Measurements from ENCODE around the gene OR52K1. TPM values are rescaled to one million over a fixed set of nuclear protein-coding genes. Genes with fewer than 3 reads are reported as not detected.
"Not testable (repeated sequence)": the region's sequence is repeated elsewhere in the genome, so short reads cannot be mapped to it uniquely, and the experiment has no call there.

OR52K1 gene
- total RNA-seq, 1 donor from 2014 or later: not detected

GRCh38 chr11:4491405-4491804, 9.0 kb downstream of the OR52K1 start:
- not testable (repeated sequence) for DNase-seq (ENCODE audit: low read depth, low spot score)

DNA sequence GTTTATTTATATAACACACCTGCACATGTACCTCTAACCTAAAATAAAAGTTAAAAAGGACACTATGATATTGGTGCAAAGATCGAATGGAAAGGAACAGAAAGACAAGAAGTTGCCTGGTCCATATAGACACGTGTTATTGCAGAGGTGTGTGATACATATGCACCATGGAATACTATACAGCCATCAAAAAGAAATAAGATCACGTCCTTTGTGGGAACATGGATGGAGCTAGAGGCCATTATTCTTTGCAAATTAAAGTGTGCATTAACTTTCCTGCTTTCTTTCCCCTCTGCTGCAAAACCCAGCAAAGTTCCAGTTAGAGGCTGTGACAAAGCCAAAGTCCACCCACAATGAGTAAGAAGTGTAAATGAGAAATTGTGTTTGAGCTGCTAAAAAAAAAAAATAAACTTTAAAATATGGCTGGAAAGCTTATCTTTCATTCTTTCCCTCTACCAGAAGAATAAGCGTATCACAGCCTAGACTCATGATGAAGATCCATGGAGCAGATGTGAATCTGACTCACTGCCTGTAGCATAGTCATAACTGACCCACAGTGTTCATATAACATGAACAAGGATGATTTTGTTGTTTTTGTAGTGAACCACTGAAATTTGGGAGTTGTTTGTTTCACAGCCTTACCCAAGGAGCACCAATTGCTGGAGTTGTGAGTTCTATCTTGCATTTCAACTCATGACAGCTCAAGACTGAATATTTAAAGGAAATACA, 9.6 kb downstream of the OR52K1 start:
- no peak for DNase-seq (ENCODE audit: low read depth, low spot score)

GRCh38 chr11:4493480-4493818, 11.0 kb downstream of the OR52K1 start:
- DNase-seq (ENCODE audit: low read depth, low spot score): no peak

DNA sequence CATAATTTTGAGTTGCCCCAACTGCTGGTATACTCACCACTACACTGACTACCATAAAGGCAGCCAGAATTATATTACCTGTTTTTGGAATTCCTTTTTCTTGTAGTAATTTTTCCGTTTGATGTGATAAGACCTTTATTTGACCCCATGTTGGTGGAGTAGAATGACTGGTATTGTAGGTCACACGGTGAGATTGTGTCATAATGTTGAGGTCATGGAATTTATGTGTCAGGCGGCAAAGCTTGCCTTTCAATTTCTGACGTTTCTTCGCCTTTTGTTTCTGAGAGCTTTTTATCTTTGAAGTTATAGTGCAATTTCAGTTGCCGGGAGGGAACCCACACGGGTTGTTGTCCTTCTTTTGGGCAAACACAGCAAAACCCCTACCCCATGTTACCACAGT, 13.0 kb downstream of the OR52K1 start:
- no peak for DNase-seq (ENCODE audit: low read depth, low spot score)

- no peak for DNase-seq (ENCODE audit: low read depth, low spot score)
Measured at GRCh38 chr11:4495986-4496385, 13.5 kb downstream of the OR52K1 start.

- no peak for DNase-seq (ENCODE audit: low read depth, low spot score)
Measured at GRCh38 chr11:4496557-4497248, 14.3 kb downstream of the OR52K1 start.

DNA sequence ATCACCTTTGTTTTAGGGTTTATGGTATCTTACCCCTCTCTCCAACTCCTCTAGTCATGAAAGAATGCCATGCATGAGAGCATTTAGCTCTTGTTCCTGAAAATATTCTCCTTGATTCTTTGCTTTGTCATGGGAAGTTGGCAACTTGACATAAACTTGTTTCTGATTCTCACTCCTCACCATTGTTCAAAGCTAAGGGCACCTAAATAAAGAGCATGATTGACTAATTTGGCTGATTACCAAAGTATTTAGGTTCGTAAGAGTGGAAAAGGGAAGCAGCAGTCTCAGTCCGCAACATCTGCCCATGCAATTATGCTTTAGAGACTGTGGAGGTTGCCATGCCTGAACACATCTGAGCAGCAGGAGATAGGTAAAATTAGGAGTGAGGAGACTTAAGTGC, 26.4 kb downstream of the OR52K1 start:
- DNase-seq (ENCODE audit: low read depth, low spot score): no peak

DNA sequence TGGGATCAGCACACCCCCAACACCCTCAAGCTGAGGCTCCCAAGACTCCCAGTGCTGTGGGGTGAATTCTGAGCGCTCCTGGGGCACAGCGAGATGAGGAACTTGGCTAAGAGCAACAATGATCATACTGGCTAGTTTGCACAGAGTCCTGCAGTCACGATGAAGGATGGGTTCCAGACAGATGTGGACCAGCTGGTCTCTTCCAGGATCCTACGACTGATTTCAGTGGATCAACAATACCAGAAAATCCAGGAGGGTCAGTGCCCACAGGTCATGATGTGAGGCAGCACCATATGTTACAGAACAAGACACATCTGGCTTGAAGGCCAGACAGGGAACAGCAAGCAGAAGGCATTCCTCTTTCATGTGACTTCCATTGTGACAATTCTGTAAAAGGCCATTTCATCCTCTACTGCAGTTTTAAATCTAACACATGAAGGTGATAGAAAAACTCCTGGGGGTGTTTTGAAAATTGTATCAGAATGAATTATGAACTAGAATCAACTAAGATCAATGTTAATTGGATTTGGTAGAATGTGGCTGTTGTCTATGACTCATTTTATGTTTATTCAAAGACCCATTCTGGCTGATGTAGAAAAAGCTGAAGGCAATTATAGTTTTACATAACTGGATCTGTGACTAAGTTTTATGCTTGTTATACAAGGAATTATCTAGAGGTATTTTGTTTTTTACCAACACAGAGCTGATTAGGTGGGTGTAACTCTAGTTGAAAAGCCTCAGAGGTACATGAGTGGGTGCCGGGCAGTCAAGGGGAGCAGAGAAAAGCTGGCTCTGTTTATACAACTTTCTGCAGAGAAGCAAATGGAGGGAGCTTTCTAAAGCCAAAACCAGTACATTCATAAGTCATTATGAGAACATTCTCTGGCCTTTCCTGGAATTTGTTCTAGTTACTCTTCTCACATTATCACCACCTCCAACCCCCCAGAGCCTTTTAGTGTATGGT, 29.1 kb downstream of the OR52K1 start:
- no peak for DNase-seq (ENCODE audit: low read depth, low spot score)

DNA sequence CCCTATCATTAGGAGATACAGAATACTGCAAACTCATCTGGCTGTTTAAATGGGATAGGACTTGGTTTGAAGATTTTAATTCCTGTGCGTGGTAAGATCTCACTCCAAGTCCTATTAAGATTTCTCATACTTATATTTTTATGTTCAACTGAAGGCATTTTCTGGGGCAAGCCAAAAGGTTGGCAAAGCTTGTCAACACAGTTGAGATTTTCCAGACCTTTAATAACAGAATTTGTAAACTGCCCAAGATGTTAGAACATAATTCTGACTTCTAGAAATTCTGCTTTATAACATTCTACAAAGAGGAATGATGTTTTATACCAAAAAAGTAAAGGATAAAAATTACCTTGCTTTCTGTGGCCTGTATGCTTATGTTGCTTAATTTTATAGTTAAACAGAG, 31.8 kb downstream of the OR52K1 start:
- DNase-seq (ENCODE audit: low read depth, low spot score): no peak

- no peak for DNase-seq (ENCODE audit: low read depth, low spot score)
Measured at GRCh38 chr11:4522339-4522738, 39.9 kb downstream of the OR52K1 start.

DNA sequence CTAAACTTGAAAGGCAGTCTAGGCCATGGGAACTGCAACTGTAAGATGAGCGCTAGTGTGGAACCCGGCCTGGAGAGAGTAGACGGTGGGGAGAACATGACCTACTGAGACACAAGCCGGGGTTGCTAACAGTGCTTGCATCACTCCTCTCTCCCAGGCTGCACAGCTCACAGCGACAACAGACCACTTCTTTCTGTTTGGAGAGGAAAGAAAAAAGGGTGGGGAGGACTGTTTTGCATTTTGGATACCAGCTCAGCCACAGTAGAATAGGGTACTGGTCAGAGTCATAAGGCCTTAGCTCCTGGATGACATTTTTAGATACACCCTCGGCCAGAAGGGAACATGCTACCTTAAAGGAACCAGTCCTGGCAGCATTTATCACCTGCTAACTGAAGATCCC, 40.3 kb downstream of the OR52K1 start:
- DNase-seq (ENCODE audit: low read depth, low spot score): no peak

- no peak for DNase-seq (ENCODE audit: low read depth, low spot score)
Measured at GRCh38 chr11:4523666-4524065, 41.2 kb downstream of the OR52K1 start.

DNA sequence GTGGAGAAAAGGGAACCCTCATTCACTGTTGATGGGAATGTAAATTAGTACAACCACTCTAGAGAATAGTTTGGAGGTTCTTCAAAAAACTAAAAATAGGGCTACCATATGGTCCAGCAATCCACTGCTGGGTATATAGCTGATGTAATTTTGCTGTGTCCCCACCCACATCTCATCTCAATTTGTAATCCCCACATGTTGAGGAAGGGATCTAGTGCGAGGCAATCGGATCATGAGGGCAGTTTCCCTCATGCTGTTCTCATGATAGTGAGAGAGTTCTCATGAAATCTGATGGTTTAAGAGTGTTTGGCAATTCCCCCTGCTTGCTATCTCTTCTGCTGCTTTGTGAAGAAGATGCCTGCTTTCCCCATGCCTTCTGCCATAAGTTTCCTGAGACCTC, 45.5 kb downstream of the OR52K1 start:
- DNase-seq (ENCODE audit: low read depth, low spot score): no peak

DNA sequence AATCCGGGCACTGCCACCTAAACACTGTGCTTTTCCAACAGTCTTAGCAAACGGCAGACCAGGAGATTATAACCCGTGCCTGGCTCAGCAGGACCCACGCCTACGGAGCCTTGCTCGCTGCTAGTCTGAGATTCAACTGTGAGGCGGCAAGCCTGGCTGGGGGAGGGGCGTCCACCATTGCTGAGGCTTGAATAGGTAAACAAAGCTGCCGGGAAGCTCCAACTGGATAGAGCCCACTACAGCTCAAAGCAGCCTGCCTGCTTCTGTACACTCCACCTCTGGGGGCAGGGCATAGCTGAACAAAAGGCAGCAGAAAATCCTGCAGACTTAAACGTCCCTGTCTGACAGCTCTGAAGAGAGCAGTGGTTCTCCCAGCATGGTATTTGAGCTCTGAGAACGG, 49.2 kb downstream of the OR52K1 start:
- not testable (repeated sequence) for DNase-seq (ENCODE audit: low read depth, low spot score)

DNA sequence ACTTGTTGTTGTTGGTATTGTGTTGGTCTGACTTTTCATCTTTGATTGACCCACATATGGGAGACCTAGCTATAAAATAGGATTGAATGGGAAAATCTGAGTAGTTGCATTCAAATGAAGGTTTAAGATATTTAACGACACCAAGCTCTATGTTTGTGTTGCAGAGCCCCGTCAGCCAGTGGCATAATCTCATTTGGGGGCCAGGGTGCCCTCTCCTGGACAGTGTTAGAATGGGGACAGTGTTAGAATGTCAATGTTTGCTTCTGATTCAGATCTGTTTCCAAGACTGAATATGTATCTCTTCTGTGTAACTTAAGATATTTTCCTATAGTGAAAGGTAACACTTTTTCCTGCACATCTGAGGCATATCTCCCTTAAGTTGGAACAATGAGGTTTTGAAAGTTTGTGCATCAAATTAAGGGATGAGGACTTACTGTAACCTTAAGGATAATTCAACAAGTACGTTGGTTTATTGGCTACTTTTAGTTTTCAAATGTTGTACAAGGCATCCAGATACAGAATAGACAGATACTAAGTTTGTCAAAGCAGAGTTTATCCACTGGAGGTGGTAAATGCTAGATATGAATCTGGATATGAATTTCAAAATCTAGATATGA, 57.3 kb downstream of the OR52K1 start:
- no peak for DNase-seq (ENCODE audit: low read depth, low spot score)

GRCh38 chr11:4541071-4541470, 58.6 kb downstream of the OR52K1 start:
- no peak for DNase-seq (ENCODE audit: low read depth, low spot score)

Other genes starting within 250 kb of the OR52K1 start
- gene OR52B4, start 114.3 kb upstream of the OR52K1 start, total RNA-seq: not detected in 2 replicates
- 31.5 and 44.2 TPM in 2 replicates for gene TRIM21, start 88.9 kb upstream of the OR52K1 start, total RNA-seq
- not detected in 2 replicates for gene OR52K2, start 33.4 kb upstream of the OR52K1 start, total RNA-seq
- gene OR52M1, start 62.5 kb downstream of the OR52K1 start, total RNA-seq: not detected in 2 replicates
- gene OR52I2, start 99.1 kb downstream of the OR52K1 start, total RNA-seq: not detected in 2 replicates
- not detected in 2 replicates for gene OR52I1, start 111.4 kb downstream of the OR52K1 start, total RNA-seq
- 10.4 and 13.5 TPM in 2 replicates for gene TRIM68, start 125.6 kb downstream of the OR52K1 start, total RNA-seq
- gene OR51D1, start 154.8 kb downstream of the OR52K1 start, total RNA-seq: not detected in 2 replicates
- not detected in 2 replicates for gene OR51E1, start 161.3 kb downstream of the OR52K1 start, total RNA-seq
- not detected in 2 replicates for gene OR51E2, start 215.2 kb downstream of the OR52K1 start, total RNA-seq
- gene MMP26, start 222.1 kb downstream of the OR52K1 start, total RNA-seq: not detected in 2 replicates